ENCODE data around the gene MDFI. TPM values are rescaled to one million over a fixed set of nuclear protein-coding genes. Genes with fewer than 3 reads are reported as not detected.

The MDFI gene
- total and polyA plus RNA-seq, 2 experiments from 2014 or later, result 2.8 to 51.4 TPM

GRCh38 chr6:41595166-41595565, 43.1 kb upstream of the MDFI start:
- Histone ChIP-seq H3K36me3 (ENCODE audit: insufficient read depth) (no peaks in the 10 kb centered on the region), H4K20me1 (replicated peaks; ENCODE audit: insufficient read depth) (no peaks in the 10 kb centered on the region), H3K27me3 (ENCODE audit: insufficient read depth) (peaks cover 4% of the 10 kb centered on the region; the same call in 1 of the 2 replicates), H3K9me2 (ENCODE audit: insufficient read depth) (no peaks in the 10 kb centered on the region), H3K79me2 (replicated peaks; ENCODE audit: insufficient read depth) (no peaks in the 10 kb centered on the region), H3K4me2 (no peak overlapping the region), H3K4me1 (ENCODE audit: insufficient read depth) (peaks cover 31% of the 10 kb centered on the region), H3F3A (replicated peaks; ENCODE audit: low read depth) (no peaks in the 10 kb centered on the region), H3K4me3 (no peak overlapping the region), H3K27ac (ENCODE audit: low read depth) (no peak overlapping the region), H2AFZ (no peak overlapping the region)
- TF ChIP-seq ZNF114 (CRISPR knock-in tag; IDR thresholded peaks at IDR 0.05) (no peak), CTCF (conservative IDR thresholded peaks at IDR 0.05; ENCODE audit: low read depth in 2 of 2) (no peak), EZH2phosphoT487 (IDR thresholded peaks at IDR 0.05; ENCODE audit: unreplicated experiment) (no peak), CREB1 (CRISPR knock-in tag; IDR thresholded peaks at IDR 0.05; ENCODE audit: low read depth) (no peak), ZNF331 (CRISPR knock-in tag; IDR thresholded peaks at IDR 0.05; ENCODE audit: low read depth) (no peak), ETS1 (IDR thresholded peaks at IDR 0.05) (no peak), NANOG (IDR thresholded peaks at IDR 0.05; ENCODE audit: borderline replicate concordance) (no peak), EZH2 (IDR thresholded peaks at IDR 0.05; ENCODE audit: low read depth, unreplicated experiment) (no peak), JUNB (IDR thresholded peaks at IDR 0.05; ENCODE audit: unreplicated experiment) (no peak), STAT1 (IDR thresholded peaks at IDR 0.05; ENCODE audit: unreplicated experiment) (no peak), POLR2AphosphoS5 (IDR thresholded peaks at IDR 0.05; ENCODE audit: low read depth) (no peak)
- TF ChIP-seq, protein P1, sequence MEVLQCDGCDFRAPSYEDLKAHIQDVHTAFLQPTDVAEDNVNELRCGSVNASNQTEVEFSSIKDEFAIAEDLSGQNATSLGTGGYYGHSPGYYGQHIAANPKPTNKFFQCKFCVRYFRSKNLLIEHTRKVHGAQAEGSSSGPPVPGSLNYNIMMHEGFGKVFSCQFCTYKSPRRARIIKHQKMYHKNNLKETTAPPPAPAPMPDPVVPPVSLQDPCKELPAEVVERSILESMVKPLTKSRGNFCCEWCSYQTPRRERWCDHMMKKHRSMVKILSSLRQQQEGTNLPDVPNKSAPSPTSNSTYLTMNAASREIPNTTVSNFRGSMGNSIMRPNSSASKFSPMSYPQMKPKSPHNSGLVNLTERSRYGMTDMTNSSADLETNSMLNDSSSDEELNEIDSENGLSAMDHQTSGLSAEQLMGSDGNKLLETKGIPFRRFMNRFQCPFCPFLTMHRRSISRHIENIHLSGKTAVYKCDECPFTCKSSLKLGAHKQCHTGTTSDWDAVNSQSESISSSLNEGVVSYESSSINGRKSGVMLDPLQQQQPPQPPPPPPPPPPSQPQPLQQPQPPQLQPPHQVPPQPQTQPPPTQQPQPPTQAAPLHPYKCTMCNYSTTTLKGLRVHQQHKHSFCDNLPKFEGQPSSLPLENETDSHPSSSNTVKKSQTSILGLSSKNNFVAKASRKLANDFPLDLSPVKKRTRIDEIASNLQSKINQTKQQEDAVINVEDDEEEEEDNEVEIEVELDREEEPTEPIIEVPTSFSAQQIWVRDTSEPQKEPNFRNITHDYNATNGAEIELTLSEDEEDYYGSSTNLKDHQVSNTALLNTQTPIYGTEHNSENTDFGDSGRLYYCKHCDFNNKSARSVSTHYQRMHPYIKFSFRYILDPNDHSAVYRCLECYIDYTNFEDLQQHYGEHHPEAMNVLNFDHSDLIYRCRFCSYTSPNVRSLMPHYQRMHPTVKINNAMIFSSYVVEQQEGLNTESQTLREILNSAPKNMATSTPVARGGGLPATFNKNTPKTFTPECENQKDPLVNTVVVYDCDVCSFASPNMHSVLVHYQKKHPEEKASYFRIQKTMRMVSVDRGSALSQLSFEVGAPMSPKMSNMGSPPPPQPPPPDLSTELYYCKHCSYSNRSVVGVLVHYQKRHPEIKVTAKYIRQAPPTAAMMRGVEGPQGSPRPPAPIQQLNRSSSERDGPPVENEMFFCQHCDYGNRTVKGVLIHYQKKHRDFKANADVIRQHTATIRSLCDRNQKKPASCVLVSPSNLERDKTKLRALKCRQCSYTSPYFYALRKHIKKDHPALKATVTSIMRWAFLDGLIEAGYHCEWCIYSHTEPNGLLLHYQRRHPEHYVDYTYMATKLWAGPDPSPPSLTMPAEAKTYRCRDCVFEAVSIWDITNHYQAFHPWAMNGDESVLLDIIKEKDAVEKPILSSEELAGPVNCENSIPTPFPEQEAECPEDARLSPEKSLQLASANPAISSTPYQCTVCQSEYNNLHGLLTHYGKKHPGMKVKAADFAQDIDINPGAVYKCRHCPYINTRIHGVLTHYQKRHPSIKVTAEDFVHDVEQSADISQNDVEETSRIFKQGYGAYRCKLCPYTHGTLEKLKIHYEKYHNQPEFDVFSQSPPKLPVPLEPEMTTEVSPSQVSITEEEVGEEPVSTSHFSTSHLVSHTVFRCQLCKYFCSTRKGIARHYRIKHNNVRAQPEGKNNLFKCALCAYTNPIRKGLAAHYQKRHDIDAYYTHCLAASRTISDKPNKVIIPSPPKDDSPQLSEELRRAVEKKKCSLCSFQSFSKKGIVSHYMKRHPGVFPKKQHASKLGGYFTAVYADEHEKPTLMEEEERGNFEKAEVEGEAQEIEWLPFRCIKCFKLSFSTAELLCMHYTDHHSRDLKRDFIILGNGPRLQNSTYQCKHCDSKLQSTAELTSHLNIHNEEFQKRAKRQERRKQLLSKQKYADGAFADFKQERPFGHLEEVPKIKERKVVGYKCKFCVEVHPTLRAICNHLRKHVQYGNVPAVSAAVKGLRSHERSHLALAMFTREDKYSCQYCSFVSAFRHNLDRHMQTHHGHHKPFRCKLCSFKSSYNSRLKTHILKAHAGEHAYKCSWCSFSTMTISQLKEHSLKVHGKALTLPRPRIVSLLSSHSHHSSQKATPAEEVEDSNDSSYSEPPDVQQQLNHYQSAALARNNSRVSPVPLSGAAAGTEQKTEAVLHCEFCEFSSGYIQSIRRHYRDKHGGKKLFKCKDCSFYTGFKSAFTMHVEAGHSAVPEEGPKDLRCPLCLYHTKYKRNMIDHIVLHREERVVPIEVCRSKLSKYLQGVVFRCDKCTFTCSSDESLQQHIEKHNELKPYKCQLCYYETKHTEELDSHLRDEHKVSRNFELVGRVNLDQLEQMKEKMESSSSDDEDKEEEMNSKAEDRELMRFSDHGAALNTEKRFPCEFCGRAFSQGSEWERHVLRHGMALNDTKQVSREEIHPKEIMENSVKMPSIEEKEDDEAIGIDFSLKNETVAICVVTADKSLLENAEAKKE (CRISPR knock-in tag; IDR thresholded peaks at IDR 0.05), result no peak
- TF ChIP-seq, protein P2, sequence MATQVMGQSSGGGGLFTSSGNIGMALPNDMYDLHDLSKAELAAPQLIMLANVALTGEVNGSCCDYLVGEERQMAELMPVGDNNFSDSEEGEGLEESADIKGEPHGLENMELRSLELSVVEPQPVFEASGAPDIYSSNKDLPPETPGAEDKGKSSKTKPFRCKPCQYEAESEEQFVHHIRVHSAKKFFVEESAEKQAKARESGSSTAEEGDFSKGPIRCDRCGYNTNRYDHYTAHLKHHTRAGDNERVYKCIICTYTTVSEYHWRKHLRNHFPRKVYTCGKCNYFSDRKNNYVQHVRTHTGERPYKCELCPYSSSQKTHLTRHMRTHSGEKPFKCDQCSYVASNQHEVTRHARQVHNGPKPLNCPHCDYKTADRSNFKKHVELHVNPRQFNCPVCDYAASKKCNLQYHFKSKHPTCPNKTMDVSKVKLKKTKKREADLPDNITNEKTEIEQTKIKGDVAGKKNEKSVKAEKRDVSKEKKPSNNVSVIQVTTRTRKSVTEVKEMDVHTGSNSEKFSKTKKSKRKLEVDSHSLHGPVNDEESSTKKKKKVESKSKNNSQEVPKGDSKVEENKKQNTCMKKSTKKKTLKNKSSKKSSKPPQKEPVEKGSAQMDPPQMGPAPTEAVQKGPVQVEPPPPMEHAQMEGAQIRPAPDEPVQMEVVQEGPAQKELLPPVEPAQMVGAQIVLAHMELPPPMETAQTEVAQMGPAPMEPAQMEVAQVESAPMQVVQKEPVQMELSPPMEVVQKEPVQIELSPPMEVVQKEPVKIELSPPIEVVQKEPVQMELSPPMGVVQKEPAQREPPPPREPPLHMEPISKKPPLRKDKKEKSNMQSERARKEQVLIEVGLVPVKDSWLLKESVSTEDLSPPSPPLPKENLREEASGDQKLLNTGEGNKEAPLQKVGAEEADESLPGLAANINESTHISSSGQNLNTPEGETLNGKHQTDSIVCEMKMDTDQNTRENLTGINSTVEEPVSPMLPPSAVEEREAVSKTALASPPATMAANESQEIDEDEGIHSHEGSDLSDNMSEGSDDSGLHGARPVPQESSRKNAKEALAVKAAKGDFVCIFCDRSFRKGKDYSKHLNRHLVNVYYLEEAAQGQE (IDR thresholded peaks at IDR 0.05; ENCODE audit: unreplicated experiment), result no peak
- Mint-ChIP-seq H3K27ac (no peak overlapping the region), H3K36me3 (ENCODE audit: low read depth) (peaks cover 14% of the 10 kb centered on the region), H3K27me3 (ENCODE audit: insufficient read depth, low read depth, poor library complexity) (peaks cover 4% of the 10 kb centered on the region), H3K9me3 (no peaks in the 10 kb centered on the region; the same call in 2 of the 3 replicates), H3K4me3 (no peak overlapping the region), H3K4me1 (peaks cover 47% of the 10 kb centered on the region)
- DNase-seq (ENCODE audit: low spot score), result no peak
- no peak for ATAC-seq
